Stimulated activated CD4-positive, alpha-beta T cell treated with anti-CD3 and anti-CD28 coated beads, Interleukin-1b, Interleukin-23, amount 100 ng/mL, for 24 hours (primary cell): ENCODE data around the gene SMIM12.

Experiments used
- DNase-seq, 4 experiments: peaks; one replicate each; pipeline ENCODE4 v3.0.0-alpha.2; 2020; ENCODE audit warnings: low read depth in 4 of 4, low spot score in 1 of 4

The SMIM12 gene

GRCh38 chr1:34874296-34874952 is 14.9 kb upstream of the SMIM12 start:
- no peak for DNase-seq

GRCh38 chr1:34872133-34872503 is 12.6 kb upstream of the SMIM12 start:
- no peak for DNase-seq

- DNase-seq, result no peak
Measured at GRCh38 chr1:34871443-34872132, 12.0 kb upstream of the SMIM12 start.

- no peak for DNase-seq
Measured at GRCh38 chr1:34870395-34870794, 10.8 kb upstream of the SMIM12 start.

- no peak for DNase-seq
Measured at GRCh38 chr1:34869760-34870159, 10.2 kb upstream of the SMIM12 start.

- DNase-seq, result no peak
Measured at GRCh38 chr1:34868230-34869049, 8.9 kb upstream of the SMIM12 start.

- DNase-seq, result no peak
Measured at GRCh38 chr1:34867415-34867814, 7.9 kb upstream of the SMIM12 start.

- no peak for DNase-seq
Measured at GRCh38 chr1:34866762-34867109, 7.2 kb upstream of the SMIM12 start.

GRCh38 chr1:34865981-34866761 is 6.6 kb upstream of the SMIM12 start:
- DNase-seq, result peak; percentile 87 to 94 (median 92)

GRCh38 chr1:34865573-34865972 is 6.0 kb upstream of the SMIM12 start:
- DNase-seq, result no peak

- DNase-seq, result no peak
Measured at GRCh38 chr1:34864759-34865158, 5.2 kb upstream of the SMIM12 start.

- no peak for DNase-seq
Measured at GRCh38 chr1:34863501-34863900, 4.0 kb upstream of the SMIM12 start.

- DNase-seq, result no peak
Measured at GRCh38 chr1:34858901-34859445, 576 bp downstream of the SMIM12 start.

GRCh38 chr1:34856697-34857096 is 2.9 kb downstream of the SMIM12 start:
- DNase-seq, result no peak

GRCh38 chr1:34852677-34853217 is 6.8 kb downstream of the SMIM12 start:
- DNase-seq, result peak; percentile 72 to 84 (median 74)

GRCh38 chr1:34851431-34852105 is 8.0 kb downstream of the SMIM12 start:
- DNase-seq, result no peak

GRCh38 chr1:34850382-34850781 is 9.2 kb downstream of the SMIM12 start:
- no peak for DNase-seq

- no peak for DNase-seq
Measured at GRCh38 chr1:34847094-34847493, 12.5 kb downstream of the SMIM12 start.

GRCh38 chr1:34846265-34846664 is 13.3 kb downstream of the SMIM12 start:
- no peak for DNase-seq
